Measurements from ENCODE around the gene ARL1.
A peak's percentile ranks its signal among the peaks of the same experiment; 100 is the strongest.
"Not testable (repeated sequence)": the region's sequence is repeated elsewhere in the genome, so short reads cannot be mapped to it uniquely, and the experiment has no call there.

ARL1 gene

DNA sequence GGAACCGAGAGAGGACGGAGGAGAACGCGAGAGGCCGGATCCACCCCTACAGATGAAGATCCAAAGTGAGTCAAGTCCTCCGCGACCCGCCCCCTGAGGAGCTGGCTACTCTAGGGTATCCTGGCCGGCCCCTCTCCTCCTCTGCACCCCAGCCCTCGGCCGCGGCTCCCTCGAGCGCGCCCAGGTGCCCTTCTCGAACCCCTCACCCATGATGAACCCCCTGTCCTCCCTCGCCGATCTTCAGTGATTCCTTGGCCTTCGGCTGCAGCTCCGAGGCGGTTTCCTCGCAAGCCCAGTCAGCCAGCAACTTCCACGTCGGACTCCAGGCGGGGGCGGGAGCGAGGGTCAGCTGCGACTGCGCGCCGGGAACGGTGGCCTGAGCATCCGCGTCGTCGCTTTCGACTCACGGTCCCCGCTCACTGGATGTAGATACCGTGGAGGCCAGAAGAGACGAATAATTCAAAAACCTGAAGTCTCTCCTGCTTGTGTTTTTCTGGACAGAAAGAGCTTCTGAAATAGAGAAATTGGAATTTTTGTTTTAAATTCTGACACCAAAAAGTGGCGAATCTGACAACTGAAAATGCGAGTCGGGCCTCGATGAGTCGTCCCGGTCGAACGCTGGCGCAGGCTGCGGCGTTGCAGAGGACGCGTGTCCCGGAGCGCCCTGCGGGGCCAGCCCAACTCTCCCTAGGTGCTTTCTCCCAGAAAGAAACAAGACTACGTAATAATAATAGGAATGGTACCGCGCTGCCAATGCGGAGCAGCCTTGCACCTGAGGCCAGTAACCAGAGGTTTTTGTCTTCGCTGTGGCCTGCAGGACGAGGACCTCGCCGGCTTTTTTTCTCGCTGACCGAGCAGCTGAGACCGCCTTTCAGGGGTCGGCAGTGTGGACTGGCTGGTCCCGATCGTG lies at the start of gene ARL1:
ARL1 (minus strand) TSS at position 337 of the 910 bp plus-strand sequence; CDS start at position 210, 127 bp downstream.
- peak; percentile 82 for DNase-seq

DNA sequence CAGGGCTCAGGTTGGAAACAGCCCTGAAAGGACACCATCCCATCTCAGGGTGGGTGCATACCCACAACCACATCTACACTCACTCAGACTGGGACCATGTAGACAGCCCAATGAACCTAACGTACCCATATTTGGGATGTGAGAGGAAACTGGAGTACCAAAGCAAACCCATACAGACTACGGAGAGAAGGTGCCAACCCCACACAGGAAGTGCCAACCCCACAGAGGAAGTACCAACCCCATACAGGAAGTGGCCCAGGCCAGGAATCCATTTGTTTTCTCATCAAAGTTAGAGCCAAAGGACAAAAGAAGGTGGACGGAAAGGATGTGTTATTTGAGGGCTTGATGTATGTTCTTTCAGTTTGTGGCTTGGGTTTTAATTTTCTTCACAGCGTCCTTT lies 48.1 kb upstream of the ARL1 start:
- peak; percentile 53 for DNase-seq

DNA sequence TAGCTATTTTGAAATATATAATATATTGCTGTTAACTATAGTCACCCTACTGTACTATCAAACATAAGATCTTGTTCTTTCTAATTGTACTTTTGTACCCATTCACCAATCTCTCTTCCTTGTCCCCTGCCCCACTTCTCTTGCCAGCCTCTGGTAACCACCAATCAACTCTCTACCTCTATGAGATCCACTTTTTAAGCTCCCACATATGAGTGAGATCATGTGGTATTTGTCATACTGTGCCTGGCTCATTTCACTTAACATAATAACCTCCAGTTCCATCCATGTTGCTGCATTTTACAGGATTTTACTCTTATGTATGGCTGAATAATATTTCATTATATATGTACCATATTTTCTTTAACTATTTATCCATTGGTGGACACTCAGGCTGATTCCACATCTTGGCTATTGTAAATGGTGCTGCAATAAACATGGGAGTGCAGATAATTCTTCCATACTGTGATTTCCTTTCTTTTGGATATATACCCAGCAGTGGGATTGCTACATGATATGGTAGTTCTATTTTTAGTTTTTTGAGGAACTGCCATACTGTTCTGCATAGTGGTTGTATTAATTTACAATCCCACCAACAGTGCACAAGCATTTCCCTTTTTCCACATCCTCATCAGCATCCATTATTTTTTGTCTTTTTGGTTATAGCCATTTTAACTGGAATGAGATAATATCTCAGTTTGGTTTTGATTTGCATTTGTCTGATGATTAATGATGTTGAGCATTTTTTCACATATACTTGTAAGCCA lies 34.1 kb upstream of the ARL1 start:
- DNase-seq: no peak

DNA sequence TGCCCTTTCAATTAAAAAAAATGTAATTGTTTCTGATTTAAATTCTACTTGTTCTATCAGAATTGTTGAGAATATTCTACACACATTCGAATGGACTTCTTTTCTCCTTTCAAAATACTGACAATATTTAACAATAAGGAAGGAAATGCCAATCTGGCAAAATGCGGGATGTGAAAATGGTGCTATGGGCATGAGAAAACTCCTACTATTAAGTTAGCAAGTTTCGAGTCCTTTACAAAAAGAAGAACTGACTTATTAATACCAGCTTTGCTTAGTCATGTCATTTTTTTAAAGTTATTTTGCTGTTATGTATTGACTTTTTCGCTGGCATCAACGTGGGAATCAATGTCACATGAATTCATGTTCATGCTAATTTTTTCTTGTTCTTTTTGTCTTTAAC lies 31.7 kb upstream of the ARL1 start:
- no peak for DNase-seq

DNA sequence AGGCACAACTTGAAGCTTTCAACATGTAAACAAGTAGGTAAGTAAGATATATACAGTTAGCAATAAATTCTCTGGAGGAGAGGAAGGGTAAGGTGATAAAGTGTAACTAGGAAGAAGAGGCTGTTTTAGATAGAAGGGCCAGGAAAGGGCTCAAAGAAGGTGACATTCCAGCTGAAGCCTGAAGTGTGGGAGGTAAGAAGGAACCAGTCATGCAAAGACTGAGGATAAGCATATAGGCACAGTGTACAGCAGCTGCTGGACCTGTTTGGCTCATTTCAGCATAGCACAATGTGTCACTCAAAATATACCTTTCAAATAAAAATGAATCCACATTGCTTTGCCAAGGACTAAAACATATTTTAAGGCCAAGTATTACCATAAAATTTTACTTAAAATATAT lies 28.6 kb upstream of the ARL1 start:
- no peak for DNase-seq

DNA sequence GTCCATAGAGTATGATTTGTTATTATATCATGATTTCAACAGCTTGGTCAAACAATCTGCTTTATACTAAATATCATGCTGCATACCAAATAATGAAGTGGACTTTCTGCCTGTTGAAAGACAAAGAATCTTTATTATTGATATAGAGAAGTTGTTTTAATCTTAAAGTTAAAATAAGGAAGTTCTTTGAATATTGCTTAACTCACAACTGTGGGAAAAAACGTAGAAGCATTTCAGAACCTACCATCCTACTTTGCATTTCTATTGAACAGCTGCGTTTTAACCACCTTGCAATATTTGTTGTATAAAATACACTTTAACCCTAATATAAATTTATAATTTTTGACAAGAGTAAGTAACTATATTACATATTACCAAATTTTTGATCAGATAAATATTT lies 22.9 kb upstream of the ARL1 start:
- no peak for DNase-seq

DNA sequence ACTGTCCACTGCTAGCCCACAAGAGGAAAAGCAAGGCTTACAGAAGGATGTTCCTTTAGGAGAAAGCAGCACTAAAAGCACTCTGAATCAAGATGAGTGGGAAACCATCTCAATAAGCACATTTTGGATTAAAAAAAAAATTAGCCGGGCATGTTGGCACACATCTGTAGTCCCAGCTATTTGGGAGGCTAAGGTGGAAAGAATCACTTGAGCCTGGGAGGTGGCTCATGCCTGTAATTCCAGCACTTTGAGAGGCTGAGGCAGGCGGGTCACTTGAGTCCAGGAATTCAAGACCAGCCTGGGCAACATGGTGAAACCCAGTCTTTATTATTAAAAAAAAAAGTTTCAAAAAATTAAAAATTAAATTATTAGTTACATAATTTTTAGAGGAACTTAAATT lies 17.0 kb upstream of the ARL1 start:
- DNase-seq: no peak

DNA sequence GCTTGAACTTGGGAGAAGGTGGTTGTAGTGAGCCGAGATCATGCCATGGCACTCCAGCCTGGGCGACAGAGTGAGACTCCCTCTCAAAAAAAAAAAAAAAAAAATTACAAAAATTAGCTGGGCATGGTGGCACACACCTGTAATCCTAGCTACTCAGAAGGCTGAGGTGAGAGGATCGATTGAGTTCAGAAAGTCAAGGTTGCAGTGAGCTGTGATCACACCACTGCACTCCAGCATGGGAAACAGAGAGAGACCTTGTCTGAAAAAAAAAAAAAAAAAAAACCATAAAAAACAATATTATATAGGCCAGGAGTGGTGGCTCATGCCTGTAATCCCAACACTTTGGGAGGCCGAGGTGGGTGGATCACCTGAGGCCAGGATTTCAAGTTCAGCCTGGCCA lies 14.5 kb upstream of the ARL1 start:
- DNase-seq: not testable (repeated sequence)

DNA sequence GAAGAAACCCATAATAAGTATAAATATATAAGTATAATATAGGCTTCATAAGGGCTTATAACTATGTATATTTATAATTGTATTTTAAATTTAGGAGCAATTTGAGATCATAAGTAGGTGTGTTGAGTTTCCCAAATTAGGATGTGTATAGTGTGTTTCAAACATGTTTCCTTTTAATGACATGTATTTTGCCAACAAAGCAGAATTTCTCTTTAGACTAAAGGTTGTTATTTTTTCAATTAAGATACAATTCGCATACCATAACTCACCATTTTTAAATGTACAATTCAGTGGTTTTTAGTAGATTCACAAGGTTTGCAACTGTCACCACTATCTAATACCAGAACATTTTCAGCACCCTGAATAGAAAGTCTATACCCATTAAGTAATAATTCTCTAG lies 7.7 kb upstream of the ARL1 start:
- DNase-seq: no peak

DNA sequence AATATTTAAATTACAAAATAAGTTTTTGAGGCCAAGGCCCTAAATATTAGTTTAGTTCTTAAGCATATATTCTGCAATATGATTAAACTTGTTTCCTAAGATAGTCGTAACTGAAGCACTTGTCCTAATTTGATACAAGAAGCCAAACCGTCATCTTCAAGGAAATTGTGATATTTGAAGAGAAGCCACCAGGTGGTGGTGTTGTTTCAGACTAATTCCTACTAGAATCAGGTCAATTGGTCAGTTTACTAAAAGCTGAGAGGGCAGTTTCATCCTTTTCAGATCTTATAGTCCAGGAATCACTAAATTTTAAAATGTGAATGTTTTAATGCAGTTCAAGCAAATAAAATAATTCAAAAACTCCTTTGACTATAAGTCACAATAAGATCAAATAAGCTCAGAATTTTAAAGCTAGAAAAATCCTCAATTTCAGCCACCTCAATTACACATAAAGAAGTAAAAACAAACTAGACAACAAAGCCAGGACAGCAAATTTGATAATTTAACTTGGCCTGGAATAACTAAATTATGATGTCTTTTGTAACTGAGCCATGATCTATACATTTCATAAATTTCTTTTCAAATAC lies 7.1 kb upstream of the ARL1 start:
- peak; percentile 53 for DNase-seq

DNA sequence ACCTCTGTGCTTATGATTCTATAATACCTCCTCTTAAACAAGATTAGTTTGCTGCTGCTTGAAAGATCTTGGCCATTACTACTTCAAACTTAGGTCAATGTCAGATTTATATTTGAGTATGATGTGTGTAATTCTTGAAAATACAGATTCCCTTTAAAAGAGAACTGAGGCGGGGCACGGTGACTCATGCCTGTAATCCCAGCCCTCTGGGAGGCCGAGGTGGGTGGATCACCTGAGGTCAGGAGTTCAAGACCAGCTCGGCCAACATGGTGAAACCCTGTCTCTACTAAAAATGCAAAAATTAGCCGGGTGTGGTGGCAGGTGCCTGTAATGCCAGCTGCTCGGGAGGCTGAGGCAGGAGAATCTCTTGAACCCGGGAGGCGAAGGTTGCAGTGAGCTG lies 2.6 kb upstream of the ARL1 start:
- not testable (repeated sequence) for DNase-seq

DNA sequence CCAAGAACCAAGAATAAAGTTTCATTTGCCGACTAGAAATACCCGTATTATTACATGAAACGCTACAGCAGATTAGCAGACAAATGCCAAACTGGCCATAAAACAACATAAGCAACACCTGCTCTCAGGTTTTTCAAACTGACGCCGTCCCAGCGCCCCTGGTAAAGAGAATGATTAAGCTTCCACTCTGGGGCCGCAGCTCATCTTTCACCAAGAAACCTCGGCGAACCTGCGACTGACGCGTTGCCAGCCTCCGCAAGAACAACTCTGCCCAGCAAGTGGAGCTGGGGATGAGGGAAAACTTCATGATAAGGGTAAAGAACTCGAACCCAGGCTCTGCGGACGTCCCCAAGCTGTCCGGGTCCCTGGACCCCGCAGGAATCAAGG lies 530 bp downstream of the ARL1 start:
- peak; percentile 8 for DNase-seq

DNA sequence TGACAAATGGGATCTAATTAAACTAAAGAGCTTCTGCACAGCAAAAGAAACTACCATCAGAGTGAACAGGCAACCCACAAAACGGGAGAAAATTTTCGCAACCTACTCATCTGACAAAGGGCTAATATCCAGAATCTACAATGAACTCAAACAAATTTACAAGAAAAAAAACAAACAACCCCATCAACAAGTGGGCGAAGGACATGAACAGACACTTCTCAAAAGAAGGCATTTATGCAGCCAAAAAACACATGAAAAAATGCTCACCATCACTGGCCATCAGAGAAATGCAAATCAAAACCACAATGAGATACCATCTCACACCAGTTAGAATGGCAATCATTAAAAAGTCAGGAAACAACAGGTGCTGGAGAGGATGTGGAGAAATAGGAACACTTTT lies 16.4 kb downstream of the ARL1 start:
- not testable (repeated sequence) for DNase-seq

DNA sequence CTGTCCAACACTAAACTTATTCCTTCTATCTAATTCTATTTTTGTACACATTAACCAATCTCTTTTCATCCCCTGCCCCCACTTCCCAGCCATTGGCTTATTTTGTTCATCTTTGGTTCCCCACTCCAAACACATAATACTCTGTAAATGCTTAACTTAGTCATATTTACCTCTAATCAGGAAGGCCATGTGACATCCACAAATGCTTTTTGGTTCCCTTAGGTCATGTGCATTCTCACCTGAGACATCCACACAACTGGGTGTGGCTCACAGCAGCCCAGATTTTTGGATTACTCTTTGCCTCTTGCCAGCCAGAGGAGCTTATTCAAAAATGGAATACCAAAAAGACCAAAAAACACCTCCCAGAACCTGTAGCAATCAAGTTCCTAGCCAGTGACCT lies 28.4 kb downstream of the ARL1 start:
- no peak for DNase-seq

DNA sequence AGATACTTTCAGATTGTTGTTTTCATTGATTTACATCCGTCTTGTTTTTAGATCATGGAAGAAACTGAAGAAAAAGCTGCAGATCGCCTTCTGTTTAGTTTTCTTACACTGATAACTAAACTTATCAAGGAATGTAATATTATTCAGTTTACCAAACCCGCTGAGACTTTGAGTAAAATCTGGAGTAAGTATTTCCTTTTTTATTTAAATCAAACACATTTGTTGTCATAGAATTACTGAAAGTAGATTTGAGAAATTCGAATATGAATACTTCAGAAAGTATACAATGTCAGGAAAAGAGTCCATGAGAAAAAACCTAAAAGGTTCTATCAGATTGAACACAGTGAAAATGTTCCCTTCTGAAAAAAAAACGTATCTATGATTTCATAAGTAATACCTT lies 32.0 kb downstream of the ARL1 start:
- peak; percentile 40 for DNase-seq

DNA sequence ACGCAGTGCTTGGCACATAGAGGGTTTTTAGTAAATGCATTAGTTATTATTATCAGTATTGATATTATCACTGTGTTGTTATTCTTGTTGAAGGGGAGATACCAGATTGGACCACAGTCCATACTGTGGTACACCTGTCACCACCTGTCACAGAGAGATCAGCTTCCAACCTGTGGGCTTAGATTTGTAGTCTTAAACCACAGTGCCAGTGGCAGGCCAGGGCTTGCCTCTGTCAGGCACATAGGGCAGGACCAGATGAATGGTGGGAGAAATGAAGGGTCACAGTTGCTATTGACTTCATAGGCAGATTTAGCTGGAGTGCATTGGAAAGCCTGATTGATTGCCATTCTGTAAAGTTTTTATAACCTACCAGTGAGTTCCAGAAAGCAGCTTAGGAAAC lies 35.1 kb downstream of the ARL1 start:
- no peak for DNase-seq

DNA sequence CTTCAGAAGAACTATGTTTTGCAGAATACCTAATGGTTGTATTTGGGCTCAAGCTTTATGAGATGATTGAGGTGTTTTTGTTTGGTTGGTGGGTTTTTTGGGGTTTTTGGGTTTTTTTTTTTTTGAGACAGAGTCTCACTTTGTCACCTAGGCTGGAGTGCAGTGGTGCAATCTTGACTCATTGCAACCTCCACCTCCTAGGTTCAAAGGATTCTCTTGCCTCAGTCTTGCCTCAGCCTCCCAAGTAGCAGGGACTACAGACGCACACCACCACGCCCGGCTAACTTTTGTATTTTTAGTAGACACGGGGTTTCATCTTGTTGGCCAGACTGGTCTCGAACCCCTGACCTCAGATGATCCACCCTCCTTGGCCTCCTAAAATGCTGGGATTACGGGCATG lies 39.6 kb downstream of the ARL1 start:
- no peak for DNase-seq

DNA sequence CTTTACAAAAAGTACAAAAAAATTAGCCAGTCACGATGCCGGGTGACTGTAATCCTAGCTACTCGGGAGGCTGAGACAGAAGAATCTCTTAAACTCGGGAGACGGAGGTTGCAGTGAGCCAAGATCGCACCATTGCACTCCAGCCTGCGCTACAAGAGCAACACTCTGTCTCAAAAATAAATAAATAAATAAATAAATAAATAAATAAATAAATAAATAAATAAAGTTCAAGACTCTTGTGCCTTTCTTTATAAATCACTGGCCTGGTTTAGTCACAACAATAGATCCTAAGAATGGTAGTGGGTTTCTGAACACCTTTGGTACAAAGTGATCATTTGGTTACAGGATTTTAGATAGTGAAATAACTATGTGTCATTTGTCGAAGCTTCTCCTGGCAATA lies 46.1 kb downstream of the ARL1 start:
- DNase-seq: no peak

DNA sequence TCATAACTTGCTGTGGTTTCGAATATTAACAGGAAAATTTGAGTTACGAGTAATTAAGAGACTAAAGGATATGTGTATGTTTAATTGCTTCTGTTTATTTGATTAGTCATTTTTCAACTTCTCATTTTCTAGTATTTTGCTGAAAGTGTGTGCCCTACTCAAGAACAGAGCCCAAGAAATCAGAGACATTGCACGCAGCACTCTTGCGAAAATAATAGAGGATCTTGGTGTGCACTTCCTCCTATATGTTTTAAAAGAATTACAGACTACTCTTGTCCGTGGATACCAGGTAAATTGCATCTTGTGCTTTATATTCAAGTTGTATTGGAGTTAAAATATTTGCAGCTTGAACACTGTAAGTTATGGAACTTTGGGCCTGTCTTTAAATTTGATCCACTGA lies 50.8 kb downstream of the ARL1 start:
- DNase-seq: no peak

DNA sequence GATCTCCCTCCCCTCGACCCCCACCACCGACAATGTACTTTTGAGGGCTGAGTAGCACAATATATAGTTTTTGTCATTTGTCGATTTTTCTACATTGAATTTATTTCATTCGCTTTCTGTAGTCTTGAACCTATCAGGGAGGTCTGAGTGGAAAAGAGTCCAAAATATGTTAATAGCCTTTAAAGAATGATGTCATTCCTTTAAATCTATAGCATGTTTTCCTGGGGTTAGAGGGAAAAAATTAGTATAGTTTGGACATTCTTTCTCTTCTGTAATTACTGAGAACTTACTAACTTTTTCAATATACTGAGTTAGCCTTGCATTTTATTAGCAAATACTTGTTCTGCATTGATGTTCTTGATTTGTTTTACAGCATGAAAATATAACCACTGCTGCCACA lies 55.9 kb downstream of the ARL1 start:
- no peak for DNase-seq

DNA sequence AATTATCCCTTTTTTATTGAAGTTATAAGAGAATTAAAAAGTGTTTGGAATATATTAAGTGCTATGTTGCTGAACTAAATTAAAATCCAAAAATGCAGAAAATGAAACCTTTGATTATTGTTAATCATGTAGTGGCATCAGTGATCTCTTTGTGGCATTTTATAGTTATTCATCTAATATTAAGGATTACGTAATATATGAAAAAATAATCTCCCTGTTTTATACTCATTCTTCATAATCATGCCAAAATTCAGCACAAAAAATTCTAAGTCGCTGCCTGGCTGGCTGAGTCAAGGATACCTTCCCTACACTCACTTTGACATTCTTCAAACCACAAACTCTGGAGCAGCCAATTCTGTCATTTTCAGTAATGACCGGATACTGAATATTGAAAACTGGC lies 63.7 kb downstream of the ARL1 start:
- DNase-seq: no peak

Data from activated CD4-positive, alpha-beta T cell treated with anti-CD3 and anti-CD28 coated beads, Interleukin-10, Interleukin-2, amounts not matched to agents 100 ng/mL and 50 ng/mL, durations not matched to agents 16 hours and 8 hours (primary cell).